Activated CD8-positive, alpha-beta memory T cell treated with anti-CD3 and anti-CD28 coated beads, Interleukin-2, amount 50 U/mL, for 1 hour (primary cell): ENCODE measurements around the gene RTN4RL1.
"Not testable (repeated sequence)": the region's sequence is repeated elsewhere in the genome, so short reads cannot be mapped to it uniquely, and the experiment has no call there.

Experiments used
- DNase-seq: peaks from one replicate; pipeline ENCODE4 v3.0.0-alpha.2; 2020; ENCODE audit errors: extremely low read depth

Gene RTN4RL1

GRCh38 chr17:2003525-2003924 lies 21.6 kb downstream of the RTN4RL1 start:
- no peak for DNase-seq

- DNase-seq: no peak
These were observed 22.3 kb downstream of the RTN4RL1 start for GRCh38 chr17:2002767-2003329.

- DNase-seq: no peak
These were observed 25.4 kb downstream of the RTN4RL1 start for GRCh38 chr17:1999557-2000251.

GRCh38 chr17:1997927-1998742 lies 27.0 kb downstream of the RTN4RL1 start:
- no peak for DNase-seq

- DNase-seq: no peak
These were observed 27.7 kb downstream of the RTN4RL1 start for GRCh38 chr17:1997289-1997926.

- DNase-seq: no peak
These were observed 28.3 kb downstream of the RTN4RL1 start for GRCh38 chr17:1996800-1997288.

- DNase-seq: no peak
These were observed 29.0 kb downstream of the RTN4RL1 start for GRCh38 chr17:1995907-1996799.

- no peak for DNase-seq
These were observed 29.7 kb downstream of the RTN4RL1 start for GRCh38 chr17:1995321-1995892.

GRCh38 chr17:1994707-1995106 lies 30.4 kb downstream of the RTN4RL1 start:
- DNase-seq: no peak

- DNase-seq: no peak
These were observed 32.6 kb downstream of the RTN4RL1 start for GRCh38 chr17:1992541-1992940.

- no peak for DNase-seq
These were observed 36.0 kb downstream of the RTN4RL1 start for GRCh38 chr17:1989135-1989534.

- no peak for DNase-seq
These were observed 38.2 kb downstream of the RTN4RL1 start for GRCh38 chr17:1986783-1987451.

- no peak for DNase-seq
These were observed 39.4 kb downstream of the RTN4RL1 start for GRCh38 chr17:1985686-1986085.

GRCh38 chr17:1985093-1985492 lies 40.0 kb downstream of the RTN4RL1 start:
- no peak for DNase-seq

- DNase-seq: not testable (repeated sequence)
These were observed 42.3 kb downstream of the RTN4RL1 start for GRCh38 chr17:1982793-1983366.

- no peak for DNase-seq
These were observed 44.4 kb downstream of the RTN4RL1 start for GRCh38 chr17:1980665-1981250.

GRCh38 chr17:1979182-1979985 lies 45.8 kb downstream of the RTN4RL1 start:
- no peak for DNase-seq

GRCh38 chr17:1978396-1978949 lies 46.7 kb downstream of the RTN4RL1 start:
- DNase-seq: no peak
